ENCODE results near the gene MSI2.

The MSI2 gene

DNA sequence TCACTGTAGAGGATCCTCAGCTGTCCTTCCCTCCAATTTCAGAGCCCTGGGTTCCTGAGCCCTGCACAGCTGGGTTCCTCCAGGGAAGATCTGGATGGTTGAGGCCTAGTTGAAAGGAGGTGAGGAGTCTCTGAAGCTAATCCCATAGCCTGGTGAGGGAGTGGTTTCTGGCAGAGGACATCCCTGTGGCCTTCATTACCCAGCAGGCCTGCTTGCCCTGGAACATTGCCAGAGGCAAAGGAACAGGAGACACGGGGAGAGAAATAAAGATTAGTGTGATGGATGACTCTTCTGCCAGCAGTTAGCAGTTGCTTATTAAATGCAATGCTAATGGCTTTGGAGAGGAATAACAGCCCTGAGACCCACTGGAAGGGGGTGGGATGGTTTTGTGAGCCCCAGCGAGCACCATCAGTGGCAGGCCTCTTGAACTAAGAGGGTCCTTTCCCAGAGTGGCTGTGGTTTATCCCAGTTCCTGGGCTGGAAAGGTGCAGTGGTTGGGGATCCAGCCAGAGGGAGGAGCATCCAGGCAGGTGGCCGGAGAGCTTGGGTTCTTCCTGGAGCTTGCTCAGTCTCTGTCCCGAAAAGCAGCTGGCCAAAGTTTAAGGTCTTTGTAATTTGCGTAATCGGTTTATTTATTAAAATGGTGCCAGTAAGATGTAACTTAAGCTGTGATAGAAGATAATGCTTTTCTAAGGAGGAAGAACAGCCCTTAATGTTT lies 279.1 kb downstream of the MSI2 start:
- Histone ChIP-seq H3K27me3 (ENCODE audit: insufficient read depth, low read depth, severe bottlenecking) (no peaks in the 10 kb centered on the region), H3K9me3 (ENCODE audit: severe bottlenecking) (no peaks in the 10 kb centered on the region), H3K27ac (peak overlapping the region; percentile 78), H3K36me3 (peaks cover 54% of the 10 kb centered on the region), H3K4me3 (ENCODE audit: low read depth, low read length) (no peak overlapping the region)
- TF ChIP-seq, protein P1, sequence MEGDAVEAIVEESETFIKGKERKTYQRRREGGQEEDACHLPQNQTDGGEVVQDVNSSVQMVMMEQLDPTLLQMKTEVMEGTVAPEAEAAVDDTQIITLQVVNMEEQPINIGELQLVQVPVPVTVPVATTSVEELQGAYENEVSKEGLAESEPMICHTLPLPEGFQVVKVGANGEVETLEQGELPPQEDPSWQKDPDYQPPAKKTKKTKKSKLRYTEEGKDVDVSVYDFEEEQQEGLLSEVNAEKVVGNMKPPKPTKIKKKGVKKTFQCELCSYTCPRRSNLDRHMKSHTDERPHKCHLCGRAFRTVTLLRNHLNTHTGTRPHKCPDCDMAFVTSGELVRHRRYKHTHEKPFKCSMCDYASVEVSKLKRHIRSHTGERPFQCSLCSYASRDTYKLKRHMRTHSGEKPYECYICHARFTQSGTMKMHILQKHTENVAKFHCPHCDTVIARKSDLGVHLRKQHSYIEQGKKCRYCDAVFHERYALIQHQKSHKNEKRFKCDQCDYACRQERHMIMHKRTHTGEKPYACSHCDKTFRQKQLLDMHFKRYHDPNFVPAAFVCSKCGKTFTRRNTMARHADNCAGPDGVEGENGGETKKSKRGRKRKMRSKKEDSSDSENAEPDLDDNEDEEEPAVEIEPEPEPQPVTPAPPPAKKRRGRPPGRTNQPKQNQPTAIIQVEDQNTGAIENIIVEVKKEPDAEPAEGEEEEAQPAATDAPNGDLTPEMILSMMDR (IDR thresholded peaks at IDR 0.05; ENCODE audit: low read depth, low read length), result no peak
- peak; percentile 94 for DNase-seq

DNA sequence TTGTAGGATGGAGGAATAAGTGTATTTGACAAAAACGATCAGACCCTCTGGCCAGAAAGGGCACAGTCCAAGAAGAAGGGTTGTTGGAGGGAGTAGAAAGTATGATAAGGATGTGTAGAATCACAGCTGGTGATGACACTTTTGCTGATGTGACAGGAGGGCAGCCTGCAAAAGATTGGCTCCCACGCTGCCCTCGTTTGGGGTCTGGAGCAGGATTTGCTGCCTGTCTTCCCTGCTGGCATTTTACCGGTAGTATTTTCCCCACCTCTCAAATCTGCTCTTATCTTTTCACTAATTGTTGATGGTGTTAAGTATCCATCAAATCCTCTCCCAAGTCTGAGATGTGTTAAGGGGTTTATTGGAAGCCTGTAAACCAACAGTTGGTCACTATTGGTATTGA lies 280.0 kb downstream of the MSI2 start:
- peak overlapping the region; percentile 78 for H3K27ac ChIP-seq
- peak; percentile 78 for DNase-seq
- no peak overlapping the region for H3K4me3 ChIP-seq (ENCODE audit: low read depth, low read length)

DNA sequence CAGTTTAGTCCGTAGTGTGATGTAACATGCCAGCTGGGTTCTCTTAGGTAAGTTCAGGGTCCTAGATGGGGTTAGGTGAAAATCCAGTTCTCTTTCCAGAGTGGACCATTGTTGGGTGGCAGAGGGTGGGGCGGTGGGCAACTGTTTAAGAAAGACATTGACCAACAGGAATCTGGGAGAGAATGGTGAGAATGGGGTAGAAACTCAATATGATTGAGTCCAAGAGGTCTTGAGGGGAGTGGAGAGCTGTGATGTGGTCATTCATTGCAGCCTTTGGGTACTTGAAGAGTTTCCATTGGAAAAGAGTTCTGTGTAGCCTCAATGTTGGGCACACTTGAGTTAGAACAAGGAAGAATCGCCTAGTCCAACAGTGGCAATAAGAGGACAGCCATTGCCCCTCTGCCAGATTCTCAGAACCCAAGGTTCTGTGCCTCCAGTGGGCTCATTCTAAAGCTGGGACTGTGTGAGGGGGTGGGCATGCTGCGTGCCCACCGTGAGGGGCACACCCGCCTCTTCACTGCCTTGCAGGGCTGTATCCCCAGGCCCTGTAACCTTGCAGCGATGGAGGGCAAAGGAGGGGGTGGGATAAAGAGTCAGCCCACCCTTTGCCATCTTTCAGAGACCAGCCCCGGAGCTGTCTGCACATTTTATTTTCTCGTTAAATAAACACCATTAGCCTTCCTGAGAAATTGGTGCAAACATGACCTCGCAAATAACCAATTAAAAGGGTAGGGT lies 280.6 kb downstream of the MSI2 start:
- Histone ChIP-seq H3K36me3 (peaks cover 51% of the 10 kb centered on the region), H3K27me3 (ENCODE audit: insufficient read depth, low read depth, severe bottlenecking) (no peaks in the 10 kb centered on the region), H3K4me3 (ENCODE audit: low read depth, low read length) (no peak overlapping the region), H3K9me3 (ENCODE audit: severe bottlenecking) (no peaks in the 10 kb centered on the region), H3K27ac (peak overlapping the region; percentile 78)
- TF ChIP-seq, protein P1 (IDR thresholded peaks at IDR 0.05; ENCODE audit: low read depth, low read length), result no peak
- no peak for DNase-seq

More for the DNA sequence above, 280.0 kb downstream of the MSI2 start:
- Histone ChIP-seq H3K27me3 (ENCODE audit: insufficient read depth, low read depth, severe bottlenecking) (no peaks in the 10 kb centered on the region), H3K9me3 (ENCODE audit: severe bottlenecking) (no peaks in the 10 kb centered on the region), H3K36me3 (peaks cover 53% of the 10 kb centered on the region)
- TF ChIP-seq, protein P1 (IDR thresholded peaks at IDR 0.05; ENCODE audit: low read depth, low read length), result no peak

DNA sequence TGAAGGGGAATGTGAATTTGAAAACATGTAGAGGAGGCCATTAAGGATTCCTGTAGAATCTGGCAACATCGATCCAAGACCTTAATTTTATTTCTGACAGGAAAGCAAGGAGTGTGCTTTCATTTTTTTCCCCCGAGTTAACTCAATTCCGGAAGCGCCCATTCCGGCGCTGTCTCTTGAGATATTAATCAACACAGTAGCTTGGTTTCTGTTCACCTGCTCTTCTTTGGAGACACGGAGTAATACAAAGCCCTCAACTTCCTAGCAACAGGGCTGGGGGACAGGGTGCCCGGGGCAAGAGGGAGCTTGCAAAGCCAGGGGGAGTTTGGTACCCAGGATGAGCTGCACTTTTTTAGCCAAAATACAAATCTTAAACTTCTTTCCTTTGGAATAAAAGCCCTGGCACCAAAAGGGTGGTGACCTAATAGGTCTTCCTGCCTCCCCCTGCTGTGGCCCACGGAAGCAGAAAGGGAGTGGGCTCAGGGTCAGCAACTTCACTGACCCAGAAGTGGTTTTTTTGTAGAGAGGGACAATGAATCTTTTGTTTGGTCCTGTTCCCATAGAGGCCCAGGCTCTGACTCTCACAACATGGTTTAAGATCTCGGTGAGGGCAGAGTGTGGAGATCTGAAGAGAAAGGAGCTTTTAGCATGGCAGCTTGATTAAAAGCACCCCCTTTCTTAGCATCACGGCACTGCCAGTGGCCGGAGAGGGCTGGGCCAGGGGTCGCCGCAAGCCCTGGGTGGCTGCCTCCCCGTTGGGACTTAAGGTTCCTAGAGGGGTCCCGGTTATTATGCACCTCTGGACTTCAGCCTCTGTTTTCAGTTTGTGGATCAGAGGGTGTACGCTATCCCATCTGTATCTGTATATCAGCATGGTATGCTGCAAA lies 281.4 kb downstream of the MSI2 start:
- TF ChIP-seq, protein P1 (IDR thresholded peaks at IDR 0.05; ENCODE audit: low read depth, low read length), result no peak
- H3K4me3 ChIP-seq (ENCODE audit: low read depth, low read length), result no peak overlapping the region
- DNase-seq, result no peak
- H3K27me3 ChIP-seq (ENCODE audit: insufficient read depth, low read depth, severe bottlenecking), result no peaks in the 10 kb centered on the region
- H3K27ac ChIP-seq, result peak overlapping the region; percentile 78
- peaks cover 43% of the 10 kb centered on the region for H3K36me3 ChIP-seq
- no peaks in the 10 kb centered on the region for H3K9me3 ChIP-seq (ENCODE audit: severe bottlenecking)

DNA sequence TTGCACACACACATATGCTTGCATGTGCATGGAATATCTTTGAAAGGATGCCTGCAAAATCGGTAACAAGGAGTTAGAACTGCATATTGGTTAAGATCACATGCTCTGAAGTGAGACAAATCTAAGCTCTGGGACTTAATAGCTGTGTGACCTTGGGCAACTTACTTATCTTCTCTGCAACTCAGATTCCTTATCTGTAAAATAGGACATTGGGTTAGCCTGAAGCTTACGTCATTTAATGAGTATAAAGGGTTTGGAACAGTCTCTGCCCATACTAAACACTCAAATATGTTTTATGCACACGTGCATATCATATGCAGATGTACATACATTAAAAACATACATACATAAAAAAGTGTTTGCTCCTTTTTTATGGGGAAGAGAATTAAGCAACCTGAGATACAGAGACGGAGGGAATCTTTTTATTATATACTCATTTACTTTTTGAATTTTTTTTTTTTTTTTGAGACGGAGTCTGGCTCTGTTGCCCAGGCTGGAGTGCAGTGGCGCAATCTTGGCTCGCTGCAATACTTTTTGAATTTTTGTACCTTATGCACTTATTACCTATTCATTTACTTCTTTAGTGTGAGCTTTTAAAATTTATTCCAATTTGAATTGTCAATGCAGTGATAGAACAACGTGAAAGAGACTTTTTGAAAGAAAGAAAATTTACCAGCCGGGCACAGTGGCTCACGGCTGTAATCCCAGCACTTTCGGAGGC lies 282.6 kb downstream of the MSI2 start:
- H3K9me3 ChIP-seq (ENCODE audit: severe bottlenecking), result no peaks in the 10 kb centered on the region
- peak overlapping the region; percentile 78 for H3K27ac ChIP-seq
- peaks cover 32% of the 10 kb centered on the region for H3K36me3 ChIP-seq
- TF ChIP-seq, protein P1 (IDR thresholded peaks at IDR 0.05; ENCODE audit: low read depth, low read length), result no peak
- no peak for DNase-seq
- no peaks in the 10 kb centered on the region for H3K27me3 ChIP-seq (ENCODE audit: insufficient read depth, low read depth, severe bottlenecking)
- H3K4me3 ChIP-seq (ENCODE audit: low read depth, low read length), result no peak overlapping the region
